HG03558 (cell line): Measurements from ENCODE around the gene DIP2C.
"Not testable (repeated sequence)": the region's sequence is repeated elsewhere in the genome, so short reads cannot be mapped to it uniquely, and the experiment has no call there.

Source experiments
- ATAC-seq: cut with Tn5 transposase; IDR thresholded peaks from one replicate; pipeline ENCODE4 v1.9.1; 2021; ENCODE audit warnings: moderate number of reproducible peaks; ENCODE audit not compliant: unreplicated experiment; ENCODE audit errors: extremely low read depth

The DIP2C gene

DNA sequence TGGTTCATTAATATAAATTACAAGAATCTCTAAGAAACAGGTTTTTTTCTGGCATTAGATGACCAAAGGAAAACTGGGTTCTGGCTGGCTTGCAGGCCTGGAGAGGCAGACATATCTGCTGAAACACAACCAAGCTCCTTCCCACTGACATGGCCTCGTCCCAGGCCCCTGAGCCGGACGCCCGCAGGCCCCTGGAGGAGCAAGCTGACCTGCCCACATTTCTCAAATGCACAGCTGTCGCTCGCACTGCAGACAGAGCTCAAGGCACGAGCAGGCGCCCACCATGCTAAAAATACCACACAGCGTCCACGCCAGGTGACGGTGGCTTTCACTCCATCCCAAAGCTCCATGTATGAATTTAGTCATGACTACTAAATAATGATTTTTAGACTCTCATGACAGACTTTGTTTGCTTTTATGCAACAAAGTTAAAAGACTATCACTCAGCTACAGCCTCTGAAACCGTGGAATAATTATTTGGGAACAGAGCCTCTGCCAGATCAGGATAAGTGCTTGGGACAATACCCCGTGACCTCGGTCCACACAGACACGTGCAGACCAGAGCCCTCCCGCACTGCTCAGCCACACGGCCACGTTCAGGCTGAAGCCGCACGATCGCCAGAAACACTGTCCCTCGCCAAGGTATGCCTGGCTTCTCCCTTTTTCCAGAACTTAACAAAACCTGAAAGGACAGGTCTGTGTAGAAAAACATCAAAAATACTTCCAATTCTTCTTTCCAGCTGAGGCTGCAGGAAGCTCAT is 71.1 kb downstream of the DIP2C start:
- no peak for ATAC-seq

DNA sequence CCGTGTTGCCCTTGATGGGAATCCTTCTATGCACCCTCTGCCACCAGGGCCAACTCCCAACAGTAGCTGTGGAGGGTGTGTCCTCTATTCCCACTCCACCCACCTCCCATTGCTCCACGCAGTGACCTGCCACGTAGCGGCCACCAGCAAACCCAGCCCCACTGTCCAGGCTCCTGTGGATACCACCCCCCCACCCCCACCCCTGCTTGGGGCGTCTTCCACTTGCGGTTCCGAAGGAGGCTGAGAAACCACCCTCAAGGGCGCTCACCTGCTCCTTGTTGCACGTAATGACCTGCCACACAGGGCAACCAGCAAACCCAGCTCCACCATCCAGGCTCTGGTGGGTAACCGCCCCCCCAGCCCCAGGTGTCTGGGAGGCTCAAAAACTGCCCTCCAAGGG is 72.0 kb downstream of the DIP2C start:
- ATAC-seq: no peak

DNA sequence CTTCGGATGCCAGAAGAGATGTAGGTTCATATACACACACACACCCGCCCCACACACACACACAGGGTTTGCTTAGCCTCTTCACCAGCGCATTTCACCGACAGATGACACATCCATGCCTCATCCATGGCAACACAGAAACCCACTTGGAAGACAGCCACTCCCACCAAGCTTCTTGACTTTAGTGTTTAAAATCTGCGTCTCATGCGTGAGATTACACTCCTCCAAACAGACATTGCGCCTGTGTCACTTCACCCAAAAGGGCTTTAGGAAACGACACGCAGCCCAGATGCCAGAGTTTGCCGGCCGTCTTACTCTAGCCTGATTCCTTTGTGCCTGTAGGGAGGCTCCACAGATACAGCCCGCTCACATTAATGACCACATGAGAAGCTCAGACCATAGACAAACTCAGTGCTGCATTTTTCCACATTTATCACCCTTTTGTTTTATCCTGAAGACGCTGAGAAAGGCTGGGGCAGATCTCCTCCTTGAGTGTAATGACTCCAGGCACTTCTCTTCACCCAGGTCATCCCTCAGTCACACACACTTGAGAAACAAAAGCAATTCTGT is 73.8 kb downstream of the DIP2C start:
- ATAC-seq: no peak

DNA sequence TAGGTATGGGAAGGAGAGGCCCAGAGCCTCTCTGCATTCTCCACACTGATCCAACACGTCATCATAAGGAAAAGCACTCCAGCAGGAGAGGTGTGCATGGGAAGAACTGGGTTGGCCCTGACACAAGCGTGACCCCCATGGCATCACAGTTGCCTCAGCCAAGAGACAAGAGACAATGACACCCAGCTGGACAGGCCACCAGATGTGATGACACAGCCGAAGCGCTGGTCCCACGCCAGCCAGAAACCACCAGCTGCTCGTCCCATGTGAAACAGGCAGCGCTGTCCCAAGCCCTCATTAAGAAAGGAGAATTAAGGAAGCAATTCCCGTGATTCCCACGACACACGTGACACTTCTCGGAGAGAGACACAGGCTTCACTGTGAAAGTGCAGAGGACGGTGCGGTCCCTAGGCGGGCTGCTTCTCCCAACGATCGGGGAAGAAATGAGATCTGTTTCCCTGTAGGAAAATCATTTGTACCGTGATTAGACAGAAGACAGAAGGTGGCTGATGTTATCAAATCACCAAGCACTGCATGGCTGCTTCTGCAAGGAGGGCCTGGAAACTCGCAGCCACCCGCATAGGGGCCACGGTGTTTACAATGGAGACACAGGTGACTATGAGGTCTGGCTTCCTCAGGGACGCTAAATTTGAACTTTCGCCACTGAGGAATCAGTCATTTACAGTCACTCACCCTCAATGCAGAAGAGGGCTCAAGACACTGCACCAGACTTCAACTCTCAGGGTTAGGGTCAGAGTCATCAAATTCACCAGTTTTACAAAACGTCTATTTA is 74.5 kb downstream of the DIP2C start:
- no peak for ATAC-seq

DNA sequence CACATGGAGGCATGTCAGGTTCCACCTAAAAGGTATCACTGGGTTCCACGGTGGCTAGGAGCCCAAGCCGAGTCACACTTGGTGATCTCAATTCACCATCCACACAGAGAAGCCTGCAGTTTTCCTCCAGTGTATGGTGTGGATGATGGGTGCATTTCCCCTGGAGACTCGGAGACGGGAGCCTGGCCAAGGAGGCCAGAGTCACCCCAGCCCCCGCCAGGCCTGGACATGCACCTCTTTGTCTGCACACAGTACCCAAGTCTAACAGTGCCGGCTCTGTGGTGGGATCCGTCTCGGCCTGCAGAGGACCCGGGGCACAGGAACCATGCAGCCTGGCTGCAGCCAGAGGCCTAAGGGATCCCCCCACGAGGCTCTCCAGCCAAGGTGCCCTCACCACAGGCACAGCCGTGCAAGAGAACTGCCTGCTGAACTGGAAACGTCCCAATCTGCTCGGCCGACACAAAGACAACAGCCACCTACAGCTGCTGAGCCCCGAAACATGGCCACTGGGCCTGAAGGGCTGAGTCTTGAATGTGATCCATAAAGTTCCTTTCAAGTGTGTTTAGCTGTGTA is 75.2 kb downstream of the DIP2C start:
- ATAC-seq: no peak

GRCh38 chr10:613271-614138 is 76.0 kb downstream of the DIP2C start:
- ATAC-seq: no peak

- ATAC-seq: no peak
Observed at GRCh38 chr10:612696-613095, 76.8 kb downstream of the DIP2C start.

- not testable (repeated sequence) for ATAC-seq
Observed at GRCh38 chr10:610642-611305, 78.7 kb downstream of the DIP2C start.

GRCh38 chr10:609868-610545 is 79.5 kb downstream of the DIP2C start:
- no peak for ATAC-seq

DNA sequence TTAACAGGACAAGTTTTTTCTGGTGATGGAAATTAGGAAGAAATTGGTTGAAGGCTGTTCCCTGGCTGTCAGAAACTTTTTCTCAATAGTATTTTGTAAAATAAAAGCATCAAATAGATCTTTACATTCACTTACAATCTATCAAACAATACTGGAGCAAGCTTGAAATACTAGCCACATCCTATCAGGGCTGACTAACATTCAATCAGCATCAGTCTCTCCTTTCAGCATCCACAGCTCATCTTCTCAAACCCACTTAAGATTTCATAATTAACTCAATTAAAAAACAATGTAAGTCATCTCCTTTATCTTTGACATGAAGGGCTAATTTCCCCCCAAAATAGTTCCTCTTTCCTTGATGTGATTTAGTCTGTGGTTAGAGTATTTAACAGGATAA is 80.2 kb downstream of the DIP2C start:
- ATAC-seq: no peak

DNA sequence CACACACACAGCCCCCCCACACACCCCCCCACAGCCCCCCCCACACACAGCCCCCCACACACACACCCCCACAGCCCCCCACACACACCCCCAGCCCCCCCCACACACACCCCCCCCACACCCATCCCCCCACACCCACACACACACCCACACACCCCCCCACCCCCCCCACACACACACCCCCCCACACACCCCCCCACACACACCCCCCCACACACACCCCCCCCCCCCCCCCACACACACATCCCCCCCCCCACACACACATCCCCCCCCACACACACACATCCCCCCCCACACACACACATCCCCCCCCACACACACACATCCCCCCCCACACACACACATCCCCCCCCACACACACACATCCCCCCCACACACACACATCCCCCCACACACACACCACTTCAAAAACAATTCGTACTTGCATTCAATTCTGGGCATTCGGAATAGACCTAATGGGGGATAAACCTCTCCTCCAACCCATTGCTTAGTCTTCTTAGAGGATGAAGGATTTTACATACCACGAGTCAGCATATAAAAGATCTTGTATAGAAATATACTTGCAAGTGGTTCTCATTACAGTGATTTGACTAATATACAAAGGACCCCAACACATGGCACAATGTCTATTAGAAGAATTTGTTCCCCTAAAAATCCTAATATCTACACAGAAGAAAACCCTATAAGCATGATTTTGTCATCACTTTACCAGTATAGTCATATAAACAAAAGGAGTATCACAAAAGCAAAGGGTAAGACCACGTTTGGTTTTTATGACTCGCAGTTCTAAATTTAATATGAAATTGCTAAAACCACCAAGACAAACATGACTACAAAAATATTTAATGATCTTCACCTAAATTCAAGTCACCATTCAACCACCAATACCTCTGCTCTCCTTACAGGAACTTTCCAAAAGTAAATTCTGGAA is 80.9 kb downstream of the DIP2C start:
- ATAC-seq: no peak

- no peak for ATAC-seq
Observed at GRCh38 chr10:607545-608185, 81.8 kb downstream of the DIP2C start.

- no peak for ATAC-seq
Observed at GRCh38 chr10:606762-607544, 82.5 kb downstream of the DIP2C start.

GRCh38 chr10:605632-606325 is 83.7 kb downstream of the DIP2C start:
- ATAC-seq: no peak

DNA sequence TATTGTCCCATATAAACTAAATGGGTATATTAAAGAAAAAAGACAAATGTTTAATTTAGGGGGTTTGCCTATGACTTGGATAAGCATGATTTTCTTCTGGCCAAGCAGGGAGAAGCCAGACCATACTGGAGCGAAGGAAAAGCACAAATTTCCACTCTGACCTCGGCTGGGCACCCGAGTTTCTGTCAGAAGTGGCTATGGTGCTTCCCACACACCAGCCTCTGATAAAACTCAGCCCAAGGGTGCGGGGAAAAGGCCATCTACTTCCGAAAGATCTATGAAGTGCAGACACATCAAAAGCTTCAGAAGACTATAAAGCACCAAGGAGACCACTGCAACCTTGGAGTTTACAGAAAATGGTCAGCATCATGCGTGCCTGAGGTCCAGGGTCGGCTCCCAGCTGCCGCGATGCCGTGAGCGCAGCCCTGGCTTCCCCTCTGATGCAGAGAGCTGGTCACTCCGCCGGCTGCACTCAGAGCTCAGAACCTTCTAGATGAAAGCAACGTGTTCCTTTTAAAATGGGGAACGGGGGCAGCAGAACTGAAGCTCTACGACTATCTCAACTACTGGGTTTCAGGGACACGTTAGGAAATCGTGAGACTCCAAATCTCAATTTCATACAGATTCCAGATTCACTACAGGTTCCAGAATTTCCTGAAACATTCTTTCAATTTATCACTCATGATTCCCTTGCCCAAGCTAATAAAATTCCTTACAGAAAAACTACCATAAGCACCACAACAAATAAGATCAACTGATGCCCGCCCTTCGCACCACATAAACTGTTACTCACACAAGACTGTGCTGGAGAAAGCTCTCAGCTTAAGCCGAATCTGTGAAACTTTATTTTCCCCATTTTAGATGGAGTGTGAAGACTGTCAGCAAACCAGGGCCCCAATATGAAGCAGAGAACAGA is 84.5 kb downstream of the DIP2C start:
- ATAC-seq: no peak
